Activated CD8-positive, alpha-beta memory T cell treated with anti-CD3 and anti-CD28 coated beads, Interleukin-2, amount 50 U/mL, for 4 hours (primary cell): ENCODE data around the gene IGFBP5.

Experiments used
- DNase-seq: peaks from one replicate; pipeline ENCODE4 v3.0.0-alpha.2; 2020

IGFBP5 gene

DNA sequence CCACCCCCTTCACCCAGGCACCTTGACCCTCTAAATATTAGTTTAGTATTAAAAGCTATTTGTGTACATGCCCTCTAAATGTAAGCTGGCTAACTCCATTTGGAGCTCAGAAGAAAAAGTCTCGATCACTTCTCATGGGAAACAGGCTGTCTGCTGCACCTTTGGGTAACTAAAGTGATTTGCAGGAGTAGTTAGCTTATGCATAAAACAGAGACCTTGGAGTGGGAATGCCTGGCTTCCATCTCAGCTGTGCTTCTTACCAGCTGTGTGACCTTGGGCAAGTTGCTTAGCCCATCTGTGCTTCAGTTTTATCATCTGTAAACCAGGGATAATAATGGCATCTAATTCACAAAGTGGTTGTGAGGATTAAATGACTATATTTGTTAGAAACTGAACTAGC, 32.2 kb downstream of the IGFBP5 start:
- DNase-seq: no peak

DNA sequence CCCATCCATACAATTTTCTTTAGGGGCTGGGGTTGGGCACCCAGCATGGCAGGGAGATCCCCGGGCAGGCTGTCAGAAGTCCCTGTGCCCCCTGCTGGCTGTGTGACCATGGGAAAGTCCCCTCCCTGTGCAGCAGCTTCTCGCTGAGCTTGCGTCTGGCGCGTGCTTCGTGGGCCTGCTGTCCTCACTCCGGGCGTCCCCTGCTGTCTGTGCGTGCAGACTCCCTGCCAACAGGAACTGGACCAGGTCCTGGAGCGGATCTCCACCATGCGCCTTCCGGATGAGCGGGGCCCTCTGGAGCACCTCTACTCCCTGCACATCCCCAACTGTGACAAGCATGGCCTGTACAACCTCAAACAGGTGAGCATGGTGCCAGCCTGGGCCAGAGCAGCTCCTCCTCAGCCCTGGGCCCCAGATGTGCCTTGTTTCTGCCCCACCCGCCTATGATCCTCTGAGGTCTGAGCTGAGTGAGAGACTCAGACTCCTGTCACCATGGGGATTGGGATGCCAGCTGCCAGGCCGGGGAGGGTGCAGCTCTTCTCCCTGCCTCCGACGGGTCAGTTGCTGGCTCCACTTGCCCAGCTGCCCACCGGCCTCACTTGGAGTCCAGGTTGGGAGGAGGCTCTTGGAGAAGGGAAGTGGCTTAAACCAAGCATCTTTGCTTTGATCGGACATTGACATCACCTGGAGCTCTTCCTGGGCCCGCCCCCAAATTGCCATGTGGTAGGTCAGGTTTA, 33.5 kb downstream of the IGFBP5 start:
- no peak for DNase-seq

DNA sequence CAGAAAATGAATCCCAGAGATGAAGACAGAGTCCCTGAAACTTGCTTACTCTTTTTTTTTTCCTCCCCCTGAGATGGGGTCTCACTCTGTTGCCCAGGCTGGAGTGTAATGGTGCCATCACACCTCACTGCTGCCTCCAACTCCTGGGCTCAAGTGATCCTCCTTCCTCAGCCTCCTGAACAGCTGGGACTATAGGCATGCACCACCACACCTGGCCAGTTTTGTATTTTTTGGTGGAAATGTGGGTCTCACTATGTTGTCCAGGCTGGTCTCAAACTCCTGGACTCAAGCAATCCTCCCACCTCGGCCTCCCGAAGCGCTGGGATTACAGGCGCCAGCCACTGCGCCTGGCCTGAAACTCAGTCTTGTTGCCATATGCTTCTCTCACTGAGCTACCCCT, 34.3 kb downstream of the IGFBP5 start:
- DNase-seq: no peak

DNA sequence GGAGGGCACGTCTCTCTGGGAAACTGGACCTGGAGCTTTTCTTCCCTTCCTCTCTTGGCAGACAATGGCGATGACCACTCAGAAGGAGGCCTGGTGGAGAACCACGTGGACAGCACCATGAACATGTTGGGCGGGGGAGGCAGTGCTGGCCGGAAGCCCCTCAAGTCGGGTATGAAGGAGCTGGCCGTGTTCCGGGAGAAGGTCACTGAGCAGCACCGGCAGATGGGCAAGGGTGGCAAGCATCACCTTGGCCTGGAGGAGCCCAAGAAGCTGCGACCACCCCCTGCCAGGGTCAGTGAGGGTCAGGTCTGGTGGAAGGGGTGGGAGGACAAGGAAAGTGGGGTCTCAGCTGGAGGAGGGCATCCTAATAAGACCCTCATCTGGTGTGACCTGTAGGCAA, 34.9 kb downstream of the IGFBP5 start:
- DNase-seq: no peak

DNA sequence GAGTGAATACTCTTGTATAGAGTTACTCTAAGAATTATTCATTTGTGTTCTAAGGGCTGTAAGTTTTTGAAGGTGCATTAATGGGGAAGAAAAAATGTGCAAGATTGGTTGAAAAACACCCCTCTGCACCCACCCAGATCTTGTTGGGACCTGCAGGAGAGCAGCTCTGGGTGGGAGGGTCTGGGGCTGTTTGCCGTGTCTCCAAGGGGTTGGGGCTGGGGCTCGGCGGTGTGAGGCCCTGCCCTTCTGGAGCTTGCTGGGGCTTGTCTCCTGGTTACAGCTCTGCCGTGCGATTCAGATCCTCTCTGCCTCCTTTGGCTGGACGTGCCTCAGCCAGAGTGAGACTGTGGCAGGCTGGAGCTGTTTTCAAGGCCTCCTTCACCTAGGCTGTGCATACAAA, 36.1 kb downstream of the IGFBP5 start:
- DNase-seq: no peak

DNA sequence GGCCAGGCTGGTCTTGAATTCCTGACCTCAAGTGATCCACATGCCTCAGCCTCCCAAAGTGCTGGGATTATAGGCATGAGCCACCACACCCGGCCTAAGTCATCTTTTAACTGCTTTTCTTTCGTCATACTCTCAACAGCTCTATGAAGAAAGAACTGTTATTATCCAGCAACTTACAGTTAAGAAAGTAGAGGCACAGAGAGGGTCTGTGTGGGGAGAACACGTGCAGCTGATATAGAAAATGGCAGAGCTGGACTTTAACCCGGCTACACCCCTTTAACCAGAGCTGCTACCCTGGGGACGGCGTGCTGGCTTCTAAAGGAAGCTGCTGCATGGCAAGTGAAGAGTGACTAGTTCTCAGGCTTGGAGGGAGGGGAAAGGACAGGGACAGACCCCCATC, 36.6 kb downstream of the IGFBP5 start:
- DNase-seq: no peak

DNA sequence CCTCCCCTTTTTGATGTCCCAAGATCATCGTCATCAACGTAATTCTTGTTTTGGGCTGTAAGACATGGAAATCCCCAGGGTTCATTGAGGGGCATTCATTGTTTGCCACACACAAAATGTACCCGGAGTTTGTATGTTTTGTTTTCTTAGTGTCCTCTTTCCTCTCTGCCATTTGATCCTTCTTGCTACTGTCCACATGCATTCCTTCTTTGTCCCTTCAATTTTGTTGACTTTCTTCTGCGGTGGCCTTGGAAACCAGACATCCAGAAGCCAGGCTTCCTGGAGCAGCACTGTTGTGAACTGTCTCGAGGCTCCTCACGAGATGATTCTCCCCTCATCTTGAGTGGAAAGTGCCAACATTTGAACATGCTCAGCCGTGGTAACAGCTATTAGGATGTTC, 37.4 kb downstream of the IGFBP5 start:
- no peak for DNase-seq

DNA sequence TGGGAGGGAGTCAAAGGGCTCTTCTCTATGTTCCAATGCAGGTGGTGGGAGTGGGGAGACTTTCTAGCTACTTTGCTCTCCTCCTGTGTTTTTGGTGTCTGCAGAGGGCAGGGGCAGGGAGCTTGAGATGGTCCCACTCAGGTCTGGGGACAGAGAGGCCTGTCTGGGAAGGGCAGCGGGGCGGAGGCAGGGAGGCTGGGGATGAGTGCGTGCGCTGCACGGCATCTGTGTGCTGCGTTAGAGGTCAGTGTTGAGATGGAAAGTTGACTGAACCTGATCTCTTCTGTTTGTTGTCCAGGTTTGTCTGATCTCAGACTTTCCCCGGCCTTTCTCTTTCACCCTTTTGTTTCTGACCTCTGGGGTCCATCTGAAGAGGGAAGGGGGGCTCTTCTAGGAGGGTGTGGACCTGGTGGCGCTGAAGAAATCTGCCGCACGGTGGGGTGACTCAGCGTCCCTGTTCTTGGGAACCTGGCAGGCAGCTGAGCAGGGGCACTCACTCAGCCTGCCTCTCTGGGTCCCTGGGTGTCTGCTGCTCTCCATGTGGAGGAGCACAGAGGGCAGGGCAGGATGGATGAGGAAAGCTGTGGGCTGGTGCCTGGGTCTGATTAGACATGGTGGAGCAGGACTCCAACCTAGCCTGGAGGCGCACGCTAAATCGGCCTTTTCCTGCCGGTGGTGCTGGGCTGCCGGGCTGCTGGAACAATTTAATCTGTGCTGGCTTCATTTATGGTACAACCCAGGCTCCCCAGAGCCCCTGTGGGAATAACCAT, 38.1 kb downstream of the IGFBP5 start:
- DNase-seq: no peak

DNA sequence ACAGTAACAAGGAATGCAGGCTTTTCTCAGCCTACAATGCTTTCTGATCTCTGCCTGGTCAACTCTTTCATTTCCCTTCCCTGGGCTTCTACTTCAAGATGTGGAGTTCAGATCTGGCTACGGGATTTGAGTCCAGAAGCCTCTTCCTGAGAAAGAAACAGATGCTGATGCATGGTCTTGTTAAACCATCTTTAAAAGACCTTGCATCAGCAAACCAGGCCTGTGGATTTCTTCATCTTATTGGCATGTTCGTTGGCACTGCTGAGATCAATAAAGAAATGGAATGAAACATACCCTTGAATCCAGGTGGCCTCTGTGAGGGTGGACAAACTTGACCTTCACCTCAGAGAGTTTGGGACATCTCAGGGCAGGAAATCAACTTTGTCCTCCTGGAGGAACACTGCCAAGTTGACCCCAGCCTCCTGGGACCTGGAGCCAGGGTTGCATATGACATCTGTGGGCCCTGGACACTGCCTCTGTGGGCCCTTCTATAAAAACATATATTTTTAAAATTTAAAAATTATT, 40.8 kb downstream of the IGFBP5 start:
- DNase-seq: no peak

DNA sequence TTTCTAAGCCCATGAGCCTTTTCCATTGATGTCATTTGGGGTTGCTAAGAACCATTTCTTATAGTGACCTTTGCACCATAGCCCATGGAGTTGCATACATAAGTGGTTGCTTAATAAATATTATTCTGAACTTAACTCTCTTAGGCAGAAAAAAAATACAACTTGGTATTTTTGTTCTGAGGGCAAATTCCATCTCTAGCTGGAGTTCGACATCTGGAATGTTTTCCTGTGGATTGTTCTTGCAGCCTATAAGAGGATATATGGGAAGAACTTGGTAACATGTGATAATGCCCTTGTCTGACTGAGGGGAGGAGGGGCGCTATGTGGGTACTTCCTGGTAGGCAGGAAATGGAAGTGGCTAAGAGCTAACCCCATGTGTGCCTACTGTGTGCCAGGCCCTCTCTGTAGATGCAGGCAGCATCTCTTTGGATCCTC, 41.4 kb downstream of the IGFBP5 start:
- no peak for DNase-seq

DNA sequence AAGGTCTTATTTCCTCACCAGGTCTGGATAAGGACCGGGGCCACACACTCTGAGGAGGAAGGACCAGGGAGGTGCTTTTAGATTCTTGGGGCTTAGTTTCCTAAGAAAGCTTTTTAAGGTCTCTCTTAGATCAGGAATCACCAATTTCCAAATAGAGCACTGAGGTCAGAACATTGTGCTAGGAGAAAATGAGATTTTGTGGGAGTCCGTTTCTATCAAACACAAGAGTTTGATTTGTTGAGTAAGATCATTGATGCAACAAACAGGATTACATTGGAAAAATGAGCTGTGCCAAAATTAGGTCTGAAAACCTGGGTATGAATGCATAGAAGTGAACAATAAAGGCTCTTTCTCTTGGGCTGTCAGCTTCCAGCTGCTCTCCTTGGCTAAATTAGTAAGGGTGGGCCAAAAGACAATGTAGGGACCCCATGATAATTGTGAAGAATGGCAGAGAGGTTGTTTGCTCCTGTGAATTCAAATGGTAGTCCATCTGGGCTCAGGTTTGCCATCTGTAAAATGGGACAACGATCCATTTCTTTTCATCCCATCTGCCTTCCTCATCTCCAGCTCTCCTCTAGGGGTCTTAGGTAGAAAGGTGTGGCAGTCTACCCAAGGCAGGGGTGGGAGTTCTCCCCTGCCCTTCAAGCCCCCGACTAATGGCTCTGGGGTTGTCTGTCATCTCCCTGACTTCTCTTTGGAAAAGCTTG, 42.1 kb downstream of the IGFBP5 start:
- DNase-seq: no peak

DNA sequence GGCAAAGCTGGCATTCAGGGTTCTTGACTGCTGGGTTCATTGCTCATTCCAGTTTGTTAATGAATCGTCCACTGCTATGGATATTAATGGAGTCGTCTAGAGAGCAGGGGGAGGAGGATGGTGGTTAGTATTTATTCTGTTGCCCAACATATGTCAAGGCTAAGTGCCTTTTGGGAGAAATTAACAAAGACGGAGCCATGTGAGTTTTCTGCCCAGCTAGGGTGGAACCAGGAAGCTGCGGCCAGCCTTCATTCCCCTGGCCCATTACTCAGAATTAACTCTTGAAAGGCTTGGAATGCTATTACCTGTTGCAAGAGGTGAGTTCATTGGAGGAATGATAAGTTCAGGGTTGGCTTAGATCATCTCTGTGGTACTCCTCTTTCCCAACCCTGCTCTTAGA, 42.8 kb downstream of the IGFBP5 start:
- DNase-seq: no peak

DNA sequence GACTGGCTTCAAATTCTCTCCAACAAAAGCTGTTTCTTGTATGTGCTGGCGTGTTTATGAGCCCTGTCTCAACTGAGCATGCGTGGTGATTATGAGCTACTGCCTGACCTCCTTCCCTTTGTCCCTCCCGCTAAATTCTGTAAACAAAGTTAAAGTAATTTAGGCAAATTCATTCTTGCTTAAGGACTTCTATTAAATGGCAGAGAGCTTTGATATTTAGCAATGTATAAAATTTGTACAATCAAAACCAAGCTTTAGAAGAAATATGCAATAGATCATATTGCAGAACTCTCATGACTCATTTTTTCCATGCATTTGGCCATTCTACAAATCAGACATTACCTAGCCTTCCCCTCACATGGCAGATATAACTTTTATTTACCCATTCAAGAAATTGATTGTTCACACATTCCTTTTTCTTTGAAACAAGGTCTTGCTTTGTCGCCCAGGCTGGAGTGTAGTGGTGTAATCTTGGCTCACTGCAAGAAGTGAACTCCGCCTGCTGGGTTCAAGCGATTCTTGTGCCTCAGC, 43.9 kb downstream of the IGFBP5 start:
- DNase-seq: no peak

DNA sequence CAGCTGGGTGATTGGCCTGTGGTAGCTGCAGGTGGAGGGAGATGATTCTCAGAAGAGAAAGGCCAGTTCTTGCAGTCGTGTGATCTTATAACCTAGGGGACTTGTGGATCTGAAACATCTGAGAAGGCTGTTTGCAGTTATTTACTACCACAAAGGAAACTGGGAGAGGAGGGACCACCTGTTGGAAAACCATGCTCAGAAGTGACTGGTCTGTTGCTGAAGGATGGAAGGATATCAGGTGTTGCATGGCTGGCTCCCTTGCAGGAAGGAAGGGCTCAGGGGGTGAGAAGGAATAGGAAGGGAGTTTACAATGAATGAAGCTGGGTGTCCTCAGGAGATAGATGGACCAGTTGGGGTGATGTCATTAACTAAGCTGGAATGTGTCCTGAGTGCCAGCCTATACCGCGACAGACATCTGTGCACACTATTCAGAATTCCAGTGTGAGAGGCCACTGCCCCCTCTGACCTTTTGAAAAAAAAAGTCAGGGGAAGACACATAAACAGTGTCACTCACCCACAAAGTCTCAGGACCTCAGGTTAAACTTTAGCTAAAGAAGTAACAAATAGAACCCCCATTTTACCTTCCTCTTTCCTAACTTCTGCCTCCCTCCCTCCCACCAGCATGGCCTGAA, 44.6 kb downstream of the IGFBP5 start:
- DNase-seq: no peak

DNA sequence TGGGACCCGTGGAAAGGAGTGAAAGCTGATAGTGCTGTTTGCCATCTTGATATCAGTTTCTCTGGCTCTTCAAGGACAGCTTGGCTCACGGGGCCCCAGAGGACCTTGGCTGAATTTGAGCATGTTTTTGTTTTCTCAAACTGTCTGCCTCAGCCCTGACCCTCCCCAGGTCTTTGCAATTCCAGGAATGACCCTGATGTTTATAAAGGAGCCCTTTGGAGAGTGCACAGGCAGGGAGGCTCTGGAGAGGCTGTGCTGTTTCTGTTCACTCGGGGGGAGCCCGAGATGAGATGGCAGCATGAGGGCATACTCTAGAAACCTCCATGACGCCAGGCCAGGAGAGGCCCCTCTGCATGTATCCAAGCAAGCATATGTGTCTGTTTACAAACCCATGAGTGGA, 45.8 kb downstream of the IGFBP5 start:
- no peak for DNase-seq

DNA sequence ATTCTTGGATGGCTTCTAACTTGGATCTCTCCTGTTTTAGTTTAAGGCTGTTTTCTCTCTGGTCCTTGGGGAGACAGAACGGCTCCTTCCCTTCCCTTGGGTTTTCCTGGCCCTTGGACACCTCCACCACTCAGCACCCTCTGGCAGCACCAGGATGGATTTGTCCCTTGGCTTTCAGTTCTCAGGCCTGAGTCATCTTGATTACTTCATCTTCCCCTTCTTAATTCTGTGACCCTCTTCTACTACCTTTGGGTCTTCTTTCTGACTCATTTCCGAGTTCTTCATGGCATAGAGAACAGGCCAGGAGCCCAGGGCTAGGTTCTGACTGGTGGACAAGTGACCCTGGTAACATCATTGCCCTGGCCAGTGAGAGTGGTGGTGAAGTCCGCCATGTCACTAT, 47.2 kb downstream of the IGFBP5 start:
- no peak for DNase-seq

DNA sequence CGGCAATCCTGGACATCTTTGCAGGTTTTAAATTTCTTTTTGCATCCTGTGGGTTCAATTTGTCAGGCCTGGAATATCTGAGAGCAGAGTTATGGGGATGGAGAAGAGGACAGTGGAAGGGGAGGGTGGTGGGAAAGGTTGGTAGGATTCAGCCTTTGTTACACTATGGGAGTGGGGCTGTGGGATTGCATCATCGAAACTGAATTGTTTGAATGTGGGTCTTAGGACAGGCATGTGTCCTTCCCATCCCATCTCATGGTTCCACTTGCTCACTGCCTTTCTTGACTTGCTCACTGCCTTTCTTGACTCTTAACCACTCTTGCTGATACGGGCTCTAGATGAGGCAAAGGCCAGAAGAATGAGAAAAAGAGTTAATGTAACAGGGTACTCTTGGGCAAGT, 49.2 kb downstream of the IGFBP5 start:
- DNase-seq: no peak

DNA sequence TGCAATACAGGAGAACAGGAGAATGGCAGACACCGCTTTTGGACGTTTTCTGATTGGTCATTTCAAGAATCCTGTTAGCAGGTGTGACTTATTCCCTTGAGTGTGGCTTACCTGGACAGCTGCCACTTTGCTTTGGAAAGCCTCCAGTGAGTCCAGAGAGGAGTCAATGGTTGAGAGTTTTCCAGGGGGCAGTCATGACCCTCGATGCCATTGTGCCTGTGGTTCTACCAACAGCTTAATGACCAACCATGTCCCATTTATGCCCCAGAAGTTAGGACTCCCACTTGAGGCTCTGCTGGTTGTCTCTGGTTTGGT, 49.8 kb downstream of the IGFBP5 start:
- DNase-seq: no peak

DNA sequence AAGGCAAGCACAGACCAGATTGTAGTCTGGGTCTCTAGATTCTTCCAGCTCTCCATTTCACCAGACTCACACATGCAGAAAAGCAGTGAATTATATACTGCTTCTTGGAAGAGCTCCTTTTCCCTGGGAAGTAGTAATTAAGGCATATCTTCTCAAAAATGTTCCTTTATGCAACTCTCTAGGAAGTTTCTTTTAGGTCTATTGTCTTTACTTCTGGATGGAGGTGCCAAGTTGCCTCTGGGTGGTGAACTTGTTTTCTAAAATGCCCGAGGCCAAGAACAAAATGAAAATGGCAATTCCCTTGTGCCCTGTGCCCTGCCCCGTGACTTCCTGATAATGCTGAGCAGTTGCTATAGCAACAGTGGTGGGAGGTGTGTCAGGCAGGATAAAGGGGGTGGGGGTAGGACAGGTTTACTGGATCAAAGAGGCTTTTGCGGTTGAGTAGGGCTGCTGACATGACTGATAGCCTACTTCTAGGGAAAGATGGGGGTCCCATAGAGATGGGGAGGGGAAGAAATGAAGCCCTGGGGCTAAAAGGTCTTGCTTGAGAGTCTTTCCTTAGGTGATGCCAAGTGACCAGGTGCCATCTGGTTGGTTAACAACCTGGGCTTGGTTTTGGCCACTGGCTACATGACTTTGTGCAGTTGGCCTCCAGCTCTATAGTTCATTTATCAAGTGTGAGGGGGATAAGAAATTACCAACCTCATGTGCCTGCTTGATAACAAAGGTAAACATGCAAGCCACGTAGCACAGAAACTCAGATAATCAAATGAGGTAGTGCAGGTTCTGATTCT, 50.3 kb downstream of the IGFBP5 start:
- no peak for DNase-seq

DNA sequence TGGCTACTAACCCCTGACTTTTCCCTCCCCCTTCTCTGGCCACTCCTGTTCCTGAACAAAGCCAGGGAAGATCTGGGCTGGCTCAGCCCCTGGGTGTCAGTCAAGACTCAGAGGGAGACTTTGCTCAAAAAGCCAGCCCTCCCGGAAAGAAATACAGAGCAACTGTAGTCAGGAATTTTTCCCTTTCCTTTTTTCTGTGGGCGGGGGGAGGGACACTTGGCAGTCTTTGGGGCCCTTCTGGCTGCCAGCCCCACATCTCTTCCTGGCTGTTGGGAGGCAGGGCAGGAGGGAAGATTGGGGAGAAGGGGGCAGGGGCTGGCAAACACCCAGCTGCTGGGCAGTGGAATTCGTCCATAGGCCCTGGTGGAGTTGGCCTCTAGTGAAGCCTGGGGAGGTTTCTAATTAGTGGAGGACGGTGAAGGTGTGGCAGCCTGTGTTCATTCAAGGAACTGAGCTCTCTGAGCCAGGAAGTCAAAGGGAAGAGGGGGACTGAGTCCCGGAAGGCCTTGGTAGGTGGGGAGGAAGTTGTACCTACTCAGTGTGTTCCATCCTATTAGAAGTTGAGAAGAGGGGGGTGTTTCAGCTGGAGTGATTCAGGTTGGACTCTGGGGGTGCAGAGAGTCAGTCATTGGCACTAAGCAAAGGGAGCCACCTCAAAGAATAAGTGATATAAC, 51.2 kb downstream of the IGFBP5 start:
- no peak for DNase-seq

DNA sequence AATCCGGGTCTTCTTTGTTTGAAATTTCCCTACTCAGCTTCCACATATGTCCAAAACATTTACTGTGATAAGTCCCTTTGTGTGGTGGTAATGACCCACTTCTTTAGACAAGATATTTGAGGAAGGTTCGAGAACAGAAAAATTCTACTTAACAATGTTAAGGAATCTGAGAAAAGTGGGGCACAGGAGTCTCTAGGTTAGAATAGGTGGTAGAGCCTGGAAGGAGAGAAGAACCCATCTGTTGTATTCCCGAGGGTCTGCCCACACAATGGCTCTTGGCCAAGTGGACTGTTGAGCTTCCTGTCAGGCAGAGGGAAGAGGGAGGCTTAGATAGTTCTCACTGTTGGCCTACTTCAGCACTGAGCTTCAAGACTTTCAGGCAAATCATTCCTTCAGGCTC, 57.9 kb downstream of the IGFBP5 start:
- DNase-seq: no peak
